Neuronal stem cell (in vitro differentiated cells): ENCODE data around the gene SCYL1.

Experiments used
- DNase-seq: peaks from one replicate; pipeline ENCODE4 v3.0.0-alpha.2; 2013; ENCODE audit warnings: low spot score
- H2AFZ ChIP-seq: one replicate; pipeline ENCODE4 v1.6.1; 2013; ENCODE audit warnings: mild to moderate bottlenecking, low read length, inconsistent platforms
- H2AK5ac ChIP-seq: 2 replicates; pipeline ENCODE4 v1.6.1; 2013; ENCODE audit warnings: low read depth, mild to moderate bottlenecking, inconsistent platforms, low read length, moderate library complexity, mixed read lengths
- H2BK120ac ChIP-seq: 2 replicates; pipeline ENCODE4 v1.6.1; 2013; ENCODE audit warnings: low read depth, mild to moderate bottlenecking, inconsistent platforms, low read length, moderate library complexity, mixed read lengths
- H2BK12ac ChIP-seq: one replicate; pipeline ENCODE4 v1.6.1; 2013; ENCODE audit warnings: low read length, inconsistent platforms
- H2BK15ac ChIP-seq: 2 replicates; pipeline ENCODE4 v1.6.1; 2013; ENCODE audit warnings: mild to moderate bottlenecking, low read length, inconsistent platforms, mixed read lengths
- H2BK5ac ChIP-seq: one replicate; pipeline ENCODE4 v1.6.1; 2013; ENCODE audit warnings: inconsistent platforms, mild to moderate bottlenecking, low read length, moderate library complexity
- H3K14ac ChIP-seq: one replicate; pipeline ENCODE4 v1.6.1; 2013; ENCODE audit warnings: low read length, inconsistent platforms
- H3K18ac ChIP-seq: 2 replicates; pipeline ENCODE4 v1.6.1; 2013; ENCODE audit warnings: low read length, inconsistent platforms
- H3K23ac ChIP-seq: 2 replicates; pipeline ENCODE4 v1.6.1; 2013; ENCODE audit warnings: low read depth, mild to moderate bottlenecking, mixed read lengths, low read length, inconsistent platforms; ENCODE audit not compliant: poor library complexity
- H3K27ac ChIP-seq: replicated peaks from 3 replicates; pipeline ENCODE4 v1.5.1; 2013; ENCODE audit warnings: low read length, inconsistent platforms
- H3K27me3 ChIP-seq, 3 experiments: 2 replicates each; pipeline ENCODE4 v1.6.1; 2013; ENCODE audit warnings: low read length in 3 of 3, mild to moderate bottlenecking in 2 of 3, inconsistent platforms in 1 of 3, low read depth in 1 of 3, mixed read lengths in 1 of 3, moderate library complexity in 1 of 3; ENCODE audit not compliant: control insufficient read depth in 3 of 3, insufficient read depth in 3 of 3
- H3K36me3 ChIP-seq, 2 donors: replicated peaks in 1 of 2; 2 replicates each; pipeline ENCODE4 v1.6.1; 2013; ENCODE audit warnings: low read length in 2 of 2; ENCODE audit not compliant: control insufficient read depth in 2 of 2, insufficient read depth in 2 of 2
- H3K4ac ChIP-seq: 2 replicates; pipeline ENCODE4 v1.6.1; 2013; ENCODE audit warnings: inconsistent platforms, mild to moderate bottlenecking, low read length, moderate library complexity
- H3K4me1 ChIP-seq, 2 donors: 1 replicate in 1 of 2; 2 replicates in 1 of 2; pipeline ENCODE4 v1.6.1; 2013; ENCODE audit warnings: low read length in 2 of 2, low read depth in 1 of 2; ENCODE audit not compliant: control insufficient read depth in 2 of 2, insufficient read depth in 1 of 2
- H3K4me2 ChIP-seq: one replicate; pipeline ENCODE4 v1.6.1; 2013; ENCODE audit warnings: mild to moderate bottlenecking, low read length, inconsistent platforms; ENCODE audit not compliant: insufficient read depth, poor library complexity, severe bottlenecking
- H3K4me3 ChIP-seq, 2 donors: 2 replicates each; pipeline ENCODE4 v1.5.1; 2013; ENCODE audit warnings: low read length in 2 of 2, mild to moderate bottlenecking in 2 of 2, inconsistent platforms in 1 of 2, moderate library complexity in 1 of 2
- H3K79me1 ChIP-seq: one replicate; pipeline ENCODE4 v1.6.1; 2013; ENCODE audit warnings: low read depth, mild to moderate bottlenecking, inconsistent platforms, low read length, moderate library complexity
- H3K9ac ChIP-seq: one replicate; pipeline ENCODE4 v1.6.1; 2013; ENCODE audit warnings: mild to moderate bottlenecking, low read depth, low read length, inconsistent platforms; ENCODE audit not compliant: poor library complexity
- H3K9me3 ChIP-seq, 2 donors: replicated peaks in 1 of 2; 2 replicates each; pipeline versions ENCODE3 to v1.6.1; 2013; ENCODE audit warnings: low read length in 2 of 2, mild to moderate bottlenecking in 2 of 2, inconsistent platforms in 1 of 2, low read depth in 1 of 2, mixed read lengths in 1 of 2, moderate library complexity in 1 of 2; ENCODE audit not compliant: control insufficient read depth in 2 of 2, insufficient read depth in 1 of 2
- H4K8ac ChIP-seq: one replicate; pipeline ENCODE4 v1.6.1; 2013; ENCODE audit warnings: low read depth, mild to moderate bottlenecking, inconsistent platforms, low read length, moderate library complexity
- H4K91ac ChIP-seq: one replicate; pipeline ENCODE4 v1.6.1; 2013; ENCODE audit warnings: low read length, low read depth, mild to moderate bottlenecking, inconsistent platforms; ENCODE audit not compliant: poor library complexity
- WGBS, 2 donors: extraction: QIAGEN DNeasy Blood & Tissue Kit; methylation state at CpG; one replicate each; pipeline ENCODE4 v1.1.7; 2013; ENCODE audit warnings: missing lambda C conversion rate in 2 of 2, mixed read lengths in 1 of 2; ENCODE audit not compliant: insufficient read length in 2 of 2, insufficient replicate concordance in 1 of 2; ENCODE audit errors: extremely low coverage in 2 of 2; 5-methylcytosine and 5-hydroxymethylcytosine counted together

The SCYL1 gene

DNA sequence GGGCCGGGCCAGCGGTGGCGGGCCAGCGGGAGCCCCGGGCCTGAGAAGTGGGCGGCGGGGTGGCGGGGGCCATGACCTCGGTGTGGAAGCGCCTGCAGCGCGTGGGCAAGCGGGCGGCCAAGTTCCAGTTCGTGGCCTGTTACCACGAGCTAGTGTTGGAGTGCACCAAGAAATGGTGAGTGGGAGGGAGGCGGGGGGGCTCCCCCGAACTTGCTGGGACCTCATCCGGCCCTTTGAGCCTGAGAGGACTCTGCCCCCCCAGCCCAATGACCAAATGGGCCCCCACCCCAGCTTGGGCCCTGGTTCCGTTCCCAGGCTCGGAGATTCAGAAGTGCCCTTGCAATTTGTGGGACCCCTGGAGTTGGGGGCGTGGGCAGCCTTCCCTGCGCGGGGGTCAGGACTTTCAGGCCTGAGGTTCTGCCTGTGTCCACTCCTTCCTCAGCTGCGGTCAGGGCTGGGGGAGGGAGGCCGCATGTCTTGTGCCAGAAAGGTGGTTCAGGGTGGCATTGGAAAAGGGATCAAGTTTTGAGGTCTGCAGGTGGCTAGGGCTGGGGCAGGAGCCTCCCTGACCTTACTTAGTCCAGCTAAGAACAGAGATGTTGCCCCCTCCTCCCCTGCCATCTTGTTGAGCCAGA lies 51.5 kb downstream of the SCYL1 start:
- Histone ChIP-seq H2AFZ (no peak overlapping the region), H4K8ac (peak overlapping the region; percentile 53), H3K4me1 (peaks cover 26 to 37% of the 10 kb centered on the region in 2 donors), H3K23ac (peak overlapping the region; percentile 77), H3K27me3 (peaks cover 0 to 25% (median 3%) of the 10 kb centered on the region in 3 experiments), H2BK5ac (no peak overlapping the region), H3K14ac (no peak overlapping the region), H3K27ac (no peak overlapping the region), H3K18ac (peak overlapping the region; percentile 95), H3K9me3 (no peaks in the 10 kb centered on the region), H4K91ac (no peak overlapping the region), H2BK15ac (peak overlapping the region; percentile 80), H2BK120ac (no peak overlapping the region), H2BK12ac (peak overlapping the region; percentile 35), H3K9ac (peak overlapping the region; percentile 90), H3K4ac (no peak overlapping the region), H3K36me3 (peaks cover 4 to 16% of the 10 kb centered on the region in 2 donors), H3K79me1 (peaks cover 7% of the 10 kb centered on the region), H3K4me2 (peak overlapping the region; percentile 60), H3K4me3 (peak overlapping the region in 1 of 2 donors; percentile 80), H2AK5ac (peak overlapping the region; percentile 92)
- WGBS, 2 donors, result no CpG with 5 or more reads among the region's 26 CpGs
- no peak for DNase-seq

GRCh38 chr11:65576867-65577755 lies 52.2 kb downstream of the SCYL1 start:
- Histone ChIP-seq H3K79me1 (peaks cover 5% of the 10 kb centered on the region), H3K14ac (peak overlapping the region; percentile 27), H2AFZ (no peak overlapping the region), H3K9me3 (no peaks in the 10 kb centered on the region), H2BK12ac (no peak overlapping the region), H3K27ac (no peak overlapping the region), H3K23ac (peak overlapping the region; percentile 11), H2BK15ac (peak overlapping the region; percentile 0), H2AK5ac (peak overlapping the region; percentile 72), H3K4me1 (peaks cover 19 to 34% of the 10 kb centered on the region in 2 donors), H2BK5ac (no peak overlapping the region), H3K36me3 (peaks cover 4 to 16% of the 10 kb centered on the region in 2 donors), H4K8ac (no peak overlapping the region), H3K4me2 (no peak overlapping the region), H3K27me3 (peaks cover 0 to 25% (median 3%) of the 10 kb centered on the region in 3 experiments), H3K9ac (peak overlapping the region; percentile 27), H4K91ac (no peak overlapping the region), H3K18ac (peak overlapping the region; percentile 40), H2BK120ac (no peak overlapping the region), H3K4ac (no peak overlapping the region), H3K4me3 (no peak overlapping the region)
- no CpG with 5 or more reads among the region's 18 CpGs for WGBS, 2 donors
- no peak for DNase-seq

- H2BK12ac ChIP-seq, result no peak overlapping the region
- no peak for DNase-seq
- H4K8ac ChIP-seq, result no peak overlapping the region
- H3K9me3 ChIP-seq, result no peaks in the 10 kb centered on the region
- H3K4me1 ChIP-seq, result peaks cover 19 to 34% of the 10 kb centered on the region in 2 donors
- peaks cover 4 to 16% of the 10 kb centered on the region in 2 donors for H3K36me3 ChIP-seq
- H2AK5ac ChIP-seq, result peak overlapping the region; percentile 72
- H3K4me2 ChIP-seq, result no peak overlapping the region
- no peak overlapping the region for H3K4me3 ChIP-seq
- H3K27me3 ChIP-seq, result peaks cover 0 to 25% (median 3%) of the 10 kb centered on the region in 3 experiments
- no peak overlapping the region for H3K14ac ChIP-seq
- no peak overlapping the region for H4K91ac ChIP-seq
- H2BK15ac ChIP-seq, result peak overlapping the region; percentile 0
- peak overlapping the region; percentile 11 for H3K23ac ChIP-seq
- no peak overlapping the region for H3K27ac ChIP-seq
- peaks cover 5% of the 10 kb centered on the region for H3K79me1 ChIP-seq
- WGBS, 2 donors, result no CpG with 5 or more reads among the region's 8 CpGs
- H3K4ac ChIP-seq, result no peak overlapping the region
- no peak overlapping the region for H3K9ac ChIP-seq
- H2BK120ac ChIP-seq, result no peak overlapping the region
- peak overlapping the region; percentile 40 for H3K18ac ChIP-seq
- no peak overlapping the region for H2BK5ac ChIP-seq
- H2AFZ ChIP-seq, result no peak overlapping the region
Measured at GRCh38 chr11:65577756-65578109, 52.9 kb downstream of the SCYL1 start.

DNA sequence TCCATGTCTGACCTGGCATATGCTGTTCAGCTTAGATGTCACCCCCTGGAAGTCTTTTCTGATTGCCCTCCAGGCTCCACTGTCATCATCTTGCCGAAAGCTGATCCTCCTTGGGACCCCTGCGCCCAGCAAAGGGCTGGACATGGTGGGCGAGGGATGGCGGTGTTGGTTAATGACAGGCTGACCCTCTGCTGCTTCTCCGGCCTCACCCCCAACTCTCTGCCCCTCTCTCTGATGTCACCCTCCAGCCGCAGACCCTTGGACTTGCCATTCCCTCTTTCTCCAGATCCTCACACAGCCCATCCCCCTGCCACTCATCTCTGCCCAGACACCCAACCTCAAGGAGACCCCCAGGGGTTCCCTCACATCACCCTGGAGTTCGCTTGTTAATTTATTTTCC lies 53.3 kb downstream of the SCYL1 start:
- no peak for DNase-seq
- no peak overlapping the region for H3K27ac ChIP-seq
- H2AK5ac ChIP-seq, result peak overlapping the region; percentile 35
- H3K9ac ChIP-seq, result no peak overlapping the region
- no peak overlapping the region for H3K18ac ChIP-seq
- no peak overlapping the region for H2BK15ac ChIP-seq
- H3K14ac ChIP-seq, result no peak overlapping the region
- H2BK5ac ChIP-seq, result no peak overlapping the region
- peaks cover 5% of the 10 kb centered on the region for H3K79me1 ChIP-seq
- H3K4ac ChIP-seq, result no peak overlapping the region
- no peak overlapping the region for H3K4me3 ChIP-seq
- H3K4me1 ChIP-seq, result peaks cover 17 to 33% of the 10 kb centered on the region in 2 donors
- H4K91ac ChIP-seq, result no peak overlapping the region
- H2BK12ac ChIP-seq, result no peak overlapping the region
- no peak overlapping the region for H3K23ac ChIP-seq
- no CpG with 5 or more reads among the region's 7 CpGs for WGBS, 2 donors
- peaks cover 0 to 25% (median 3%) of the 10 kb centered on the region in 3 experiments for H3K27me3 ChIP-seq
- H3K36me3 ChIP-seq, result peaks cover 4 to 16% of the 10 kb centered on the region in 2 donors
- H3K9me3 ChIP-seq, result no peaks in the 10 kb centered on the region
- H2AFZ ChIP-seq, result no peak overlapping the region
- no peak overlapping the region for H4K8ac ChIP-seq
- no peak overlapping the region for H3K4me2 ChIP-seq
- H2BK120ac ChIP-seq, result no peak overlapping the region
